HepG2 (cell line): ENCODE results near the gene SETD1A. TPM values are rescaled to one million over a fixed set of nuclear protein-coding genes. Genes with fewer than 3 reads are reported as not detected.
A peak's percentile ranks its signal among the peaks of the same experiment; 100 is the strongest.

Experiments
- ATF7 ChIP-seq, 2 experiments: fragments of 450-650 bp in 1 of 2; sonication (generic) in 1 of 2; formaldehyde crosslinking in 1 of 2; IDR thresholded peaks; 2 replicates each; pipeline versions ENCODE4 v1.4.0 to v1.6.1; 2016 to 2020; ENCODE audit warnings: antibody characterized with exemption in 1 of 2, mild to moderate bottlenecking in 1 of 2, missing genetic modification reagents in 1 of 2
- E2F1 ChIP-seq: sonication (generic); formaldehyde crosslinking; IDR thresholded peaks from 2 replicates; pipeline ENCODE4 v1.5.0; 2020; ENCODE audit warnings: missing genetic modification reagents
- FUBP1 ChIP-seq: sonication (generic); formaldehyde crosslinking; IDR thresholded peaks from 2 replicates; pipeline ENCODE4 v1.5.1; 2020; ENCODE audit warnings: missing genetic modification reagents, mild to moderate bottlenecking, borderline replicate concordance
- HOXA3 ChIP-seq: sonication (generic); formaldehyde crosslinking; IDR thresholded peaks from 2 replicates; pipeline ENCODE4 v1.5.0; 2020; ENCODE audit warnings: missing genetic modification reagents
- NCOA2 ChIP-seq: sonication (generic); formaldehyde crosslinking; IDR thresholded peaks from 2 replicates; pipeline ENCODE4 v1.8.0; 2022; ENCODE audit warnings: inconsistent platforms
- NFIC ChIP-seq: IDR thresholded peaks from 2 replicates; pipeline ENCODE4 v1.6.1; 2012; ENCODE audit warnings: mild to moderate bottlenecking, low read length, inconsistent platforms
- NFKB2 ChIP-seq: sonication (generic); formaldehyde crosslinking; IDR thresholded peaks from 2 replicates; pipeline ENCODE4 v1.4.0; 2020; ENCODE audit warnings: missing genetic modification reagents, borderline replicate concordance
- PLRG1 ChIP-seq: fragments of 450-650 bp; conservative IDR thresholded peaks from 2 replicates; pipeline ENCODE4 v1.6.1; 2016
- SRF ChIP-seq: IDR thresholded peaks from 2 replicates; pipeline ENCODE4 v1.6.1; 2011; ENCODE audit warnings: mild to moderate bottlenecking, low read depth, low read length, moderate library complexity
- ZNF282 ChIP-seq: fragments of 450-650 bp; IDR thresholded peaks from 2 replicates; pipeline ENCODE4 v1.6.1; 2018; ENCODE audit not compliant: partially characterized antibody
- ZNF790 ChIP-seq: sonication (generic); formaldehyde crosslinking; IDR thresholded peaks from 2 replicates; pipeline ENCODE4 v1.8.0; 2022; ENCODE audit warnings: missing genetic modification reagents, mild to moderate bottlenecking, borderline replicate concordance
- polyA plus RNA-seq, 8 experiments: library from polyadenylated mRNA; depleted of rRNA in 3 of 8; stranded (reverse) in 7 of 8; unstranded in 1 of 8; fragments of >200 nt; fragmentation: Illumina TruSeq in 4 of 8; extraction: Trizol in 4 of 8; gene quantifications; 2 replicates each; pipeline versions ENCODE4 v1.2.1 to v1.2.3, GENCODE V29; 2011 to 2016; ENCODE audit warnings: low read depth in 4 of 8, missing spikeins in 1 of 8, mixed read lengths in 1 of 8; ENCODE audit not compliant: insufficient read depth in 1 of 8
- total RNA-seq, 5 experiments: library from RNA; depleted of rRNA; stranded (reverse); fragments of >200 nt; fragmentation: Illumina TruSeq; extraction: Trizol; gene quantifications; 2 replicates each; pipeline ENCODE4 v1.2.3, GENCODE V29; 2016; ENCODE audit warnings: low read depth in 1 of 5
- TF ChIP-seq, protein P1 (sequence below): sonication (generic); formaldehyde crosslinking; IDR thresholded peaks from 2 replicates; pipeline ENCODE4 v1.4.0; 2020; ENCODE audit warnings: missing genetic modification reagents
- TF ChIP-seq, protein P2 (sequence below): sonication (generic); formaldehyde crosslinking; IDR thresholded peaks from one replicate; pipeline ENCODE4 v1.5.1; 2020; ENCODE audit warnings: mild to moderate bottlenecking, missing genetic modification reagents; ENCODE audit errors: not compliant biosample characterization

Gene SETD1A
- total and polyA plus RNA-seq, 2 of the 13 experiments (the other 11 are each of a cell fraction or from before 2014, with no cell fraction given) = 3.8 to 5.6 TPM

GRCh38 chr16:31033709-31034492 is 76.3 kb downstream of the SETD1A start (continued):
- TF ChIP-seq NFIC (no peak), PLRG1 (no peak), SRF (no peak), ZNF790 (CRISPR knock-in tag) (no peak; the same call in 1 of the 2 replicates), ZNF282 (no peak), NCOA2 (CRISPR knock-in tag) (peak; percentile 54; the same call in 1 of the 2 replicates), ATF7 (IDR thresholded peaks at IDR 0.05) (no peak), ATF7 (CRISPR knock-in tag; IDR thresholded peaks at IDR 0.05) (no peak), E2F1 (CRISPR knock-in tag) (no peak; the same call in 1 of the 2 replicates), FUBP1 (CRISPR knock-in tag) (no peak), HOXA3 (CRISPR knock-in tag) (peak; percentile 38; the same call in 1 of the 2 replicates), NFKB2 (peak; percentile 72; the same call in 1 of the 2 replicates)
- TF ChIP-seq, protein P1, sequence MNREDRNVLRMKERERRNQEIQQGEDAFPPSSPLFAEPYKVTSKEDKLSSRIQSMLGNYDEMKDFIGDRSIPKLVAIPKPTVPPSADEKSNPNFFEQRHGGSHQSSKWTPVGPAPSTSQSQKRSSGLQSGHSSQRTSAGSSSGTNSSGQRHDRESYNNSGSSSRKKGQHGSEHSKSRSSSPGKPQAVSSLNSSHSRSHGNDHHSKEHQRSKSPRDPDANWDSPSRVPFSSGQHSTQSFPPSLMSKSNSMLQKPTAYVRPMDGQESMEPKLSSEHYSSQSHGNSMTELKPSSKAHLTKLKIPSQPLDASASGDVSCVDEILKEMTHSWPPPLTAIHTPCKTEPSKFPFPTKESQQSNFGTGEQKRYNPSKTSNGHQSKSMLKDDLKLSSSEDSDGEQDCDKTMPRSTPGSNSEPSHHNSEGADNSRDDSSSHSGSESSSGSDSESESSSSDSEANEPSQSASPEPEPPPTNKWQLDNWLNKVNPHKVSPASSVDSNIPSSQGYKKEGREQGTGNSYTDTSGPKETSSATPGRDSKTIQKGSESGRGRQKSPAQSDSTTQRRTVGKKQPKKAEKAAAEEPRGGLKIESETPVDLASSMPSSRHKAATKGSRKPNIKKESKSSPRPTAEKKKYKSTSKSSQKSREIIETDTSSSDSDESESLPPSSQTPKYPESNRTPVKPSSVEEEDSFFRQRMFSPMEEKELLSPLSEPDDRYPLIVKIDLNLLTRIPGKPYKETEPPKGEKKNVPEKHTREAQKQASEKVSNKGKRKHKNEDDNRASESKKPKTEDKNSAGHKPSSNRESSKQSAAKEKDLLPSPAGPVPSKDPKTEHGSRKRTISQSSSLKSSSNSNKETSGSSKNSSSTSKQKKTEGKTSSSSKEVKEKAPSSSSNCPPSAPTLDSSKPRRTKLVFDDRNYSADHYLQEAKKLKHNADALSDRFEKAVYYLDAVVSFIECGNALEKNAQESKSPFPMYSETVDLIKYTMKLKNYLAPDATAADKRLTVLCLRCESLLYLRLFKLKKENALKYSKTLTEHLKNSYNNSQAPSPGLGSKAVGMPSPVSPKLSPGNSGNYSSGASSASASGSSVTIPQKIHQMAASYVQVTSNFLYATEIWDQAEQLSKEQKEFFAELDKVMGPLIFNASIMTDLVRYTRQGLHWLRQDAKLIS = no peak
- TF ChIP-seq, protein P2, sequence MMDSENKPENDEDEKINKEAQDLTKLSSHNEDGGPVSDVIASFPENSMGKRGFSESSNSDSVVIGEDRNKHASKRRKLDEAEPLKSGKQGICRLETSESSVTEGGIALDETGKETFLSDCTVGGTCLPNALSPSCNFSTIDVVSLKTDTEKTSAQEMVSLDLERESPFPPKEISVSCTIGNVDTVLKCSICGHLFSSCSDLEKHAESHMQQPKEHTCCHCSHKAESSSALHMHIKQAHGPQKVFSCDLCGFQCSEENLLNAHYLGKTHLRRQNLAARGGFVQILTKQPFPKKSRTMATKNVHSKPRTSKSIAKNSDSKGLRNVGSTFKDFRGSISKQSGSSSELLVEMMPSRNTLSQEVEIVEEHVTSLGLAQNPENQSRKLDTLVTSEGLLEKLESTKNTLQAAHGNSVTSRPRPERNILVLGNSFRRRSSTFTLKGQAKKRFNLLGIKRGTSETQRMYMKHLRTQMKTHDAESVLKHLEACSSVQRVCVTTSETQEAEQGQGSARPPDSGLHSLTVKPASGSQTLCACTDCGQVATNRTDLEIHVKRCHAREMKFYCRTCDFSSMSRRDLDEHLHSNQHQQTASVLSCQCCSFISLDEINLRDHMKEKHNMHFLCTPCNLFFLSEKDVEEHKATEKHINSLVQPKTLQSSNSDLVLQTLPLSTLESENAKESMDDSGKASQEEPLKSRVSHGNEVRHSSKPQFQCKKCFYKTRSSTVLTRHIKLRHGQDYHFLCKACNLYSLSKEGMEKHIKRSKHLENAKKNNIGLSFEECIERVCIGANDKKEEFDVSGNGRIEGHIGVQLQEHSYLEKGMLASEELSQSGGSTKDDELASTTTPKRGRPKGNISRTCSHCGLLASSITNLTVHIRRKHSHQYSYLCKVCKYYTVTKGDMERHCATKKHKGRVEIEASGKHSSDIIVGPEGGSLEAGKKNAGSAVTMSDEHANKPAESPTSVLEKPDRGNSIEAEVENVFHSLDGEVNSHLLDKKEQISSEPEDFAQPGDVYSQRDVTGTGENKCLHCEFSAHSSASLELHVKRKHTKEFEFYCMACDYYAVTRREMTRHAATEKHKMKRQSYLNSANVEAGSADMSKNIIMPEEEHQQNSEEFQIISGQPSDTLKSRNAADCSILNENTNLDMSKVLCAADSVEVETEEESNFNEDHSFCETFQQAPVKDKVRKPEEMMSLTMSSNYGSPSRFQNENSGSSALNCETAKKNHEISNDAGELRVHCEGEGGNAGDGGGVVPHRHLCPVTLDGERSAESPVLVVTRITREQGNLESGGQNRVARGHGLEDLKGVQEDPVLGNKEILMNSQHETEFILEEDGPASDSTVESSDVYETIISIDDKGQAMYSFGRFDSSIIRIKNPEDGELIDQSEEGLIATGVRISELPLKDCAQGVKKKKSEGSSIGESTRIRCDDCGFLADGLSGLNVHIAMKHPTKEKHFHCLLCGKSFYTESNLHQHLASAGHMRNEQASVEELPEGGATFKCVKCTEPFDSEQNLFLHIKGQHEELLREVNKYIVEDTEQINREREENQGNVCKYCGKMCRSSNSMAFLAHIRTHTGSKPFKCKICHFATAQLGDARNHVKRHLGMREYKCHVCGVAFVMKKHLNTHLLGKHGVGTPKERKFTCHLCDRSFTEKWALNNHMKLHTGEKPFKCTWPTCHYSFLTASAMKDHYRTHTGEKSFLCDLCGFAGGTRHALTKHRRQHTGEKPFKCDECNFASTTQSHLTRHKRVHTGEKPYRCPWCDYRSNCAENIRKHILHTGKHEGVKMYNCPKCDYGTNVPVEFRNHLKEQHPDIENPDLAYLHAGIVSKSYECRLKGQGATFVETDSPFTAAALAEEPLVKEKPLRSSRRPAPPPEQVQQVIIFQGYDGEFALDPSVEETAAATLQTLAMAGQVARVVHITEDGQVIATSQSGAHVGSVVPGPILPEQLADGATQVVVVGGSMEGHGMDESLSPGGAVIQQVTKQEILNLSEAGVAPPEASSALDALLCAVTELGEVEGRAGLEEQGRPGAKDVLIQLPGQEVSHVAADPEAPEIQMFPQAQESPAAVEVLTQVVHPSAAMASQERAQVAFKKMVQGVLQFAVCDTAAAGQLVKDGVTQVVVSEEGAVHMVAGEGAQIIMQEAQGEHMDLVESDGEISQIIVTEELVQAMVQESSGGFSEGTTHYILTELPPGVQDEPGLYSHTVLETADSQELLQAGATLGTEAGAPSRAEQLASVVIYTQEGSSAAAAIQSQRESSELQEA = peak; percentile 80
